ENCODE measurements around the gene TNXB. TPM values are rescaled to one million over a fixed set of nuclear protein-coding genes. Genes with fewer than 3 reads are reported as not detected.
"Not testable (repeated sequence)": the region's sequence is repeated elsewhere in the genome, so short reads cannot be mapped to it uniquely, and the experiment has no call there.

The TNXB gene
- total and polyA plus RNA-seq, 4 donors, result 21.3 to 117 (median 78.3) TPM

GRCh38 chr6:32002546-32003268, 106.4 kb downstream of the TNXB start:
- H3K27ac ChIP-seq (ENCODE audit: low read depth in 1 of 2, low read length in 1 of 2); ATAC-seq (ENCODE audit: insufficient read depth, low FRiP score); DNase-seq; H3K27me3 ChIP-seq (ENCODE audit: control insufficient read depth in 3 of 3, insufficient read depth in 3 of 3, low read length in 2 of 3); H3K9ac ChIP-seq (ENCODE audit: insufficient read depth in 1 of 2, low read length in 2 of 2); H3K4me1 ChIP-seq (ENCODE audit: control insufficient read depth in 5 of 5, insufficient read depth in 5 of 5, low read length in 5 of 5); H3K4me3 ChIP-seq; H3K36me3 ChIP-seq (ENCODE audit: control insufficient read depth in 4 of 4, insufficient read depth in 4 of 4, low read length in 4 of 4); H3K9me3 ChIP-seq (ENCODE audit: control insufficient read depth in 4 of 4, insufficient read depth in 3 of 4, low read length in 3 of 4): not testable (repeated sequence)
- no CpG with 5 or more reads among the region's 15 CpGs for WGBS, 2 donors

GRCh38 chr6:31996385-31996784, 112.8 kb downstream of the TNXB start:
- not testable (repeated sequence) for H3K9me3 ChIP-seq (ENCODE audit: control insufficient read depth in 4 of 4, insufficient read depth in 3 of 4, low read length in 3 of 4); H3K36me3 ChIP-seq (ENCODE audit: control insufficient read depth in 4 of 4, insufficient read depth in 4 of 4, low read length in 4 of 4); H3K9ac ChIP-seq (ENCODE audit: insufficient read depth in 1 of 2, low read length in 2 of 2); DNase-seq; H3K27ac ChIP-seq (ENCODE audit: low read depth in 1 of 2, low read length in 1 of 2); ATAC-seq (ENCODE audit: insufficient read depth, low FRiP score); H3K4me1 ChIP-seq (ENCODE audit: control insufficient read depth in 5 of 5, insufficient read depth in 5 of 5, low read length in 5 of 5); H3K27me3 ChIP-seq (ENCODE audit: control insufficient read depth in 3 of 3, insufficient read depth in 3 of 3, low read length in 2 of 3); H3K4me3 ChIP-seq
- WGBS, 2 donors, result 91 to 96% methylated on average over 5 to 6 of the region's 6 CpGs

DNA sequence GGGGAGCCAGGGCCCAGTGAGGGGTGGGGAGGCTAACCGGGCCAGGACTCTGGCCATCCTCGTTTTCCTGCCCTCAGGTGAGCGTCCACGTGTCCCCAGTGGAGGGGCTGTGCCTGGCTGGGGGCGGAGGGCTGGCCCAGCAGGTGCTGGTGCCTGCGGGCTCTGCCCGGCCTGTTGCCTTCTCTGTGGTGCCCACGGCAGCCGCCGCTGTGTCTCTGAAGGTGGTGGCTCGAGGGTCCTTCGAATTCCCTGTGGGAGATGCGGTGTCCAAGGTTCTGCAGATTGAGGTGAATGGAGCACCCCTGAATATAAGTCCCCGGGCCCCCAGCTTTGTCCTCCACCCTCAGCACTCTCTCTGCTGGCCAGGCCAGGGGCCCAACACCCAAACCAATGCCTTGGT, 114.7 kb downstream of the TNXB start:
- H3K27ac ChIP-seq (ENCODE audit: low read depth in 1 of 2, low read length in 1 of 2); ATAC-seq (ENCODE audit: insufficient read depth, low FRiP score); H3K27me3 ChIP-seq (ENCODE audit: control insufficient read depth in 3 of 3, insufficient read depth in 3 of 3, low read length in 2 of 3); H3K4me3 ChIP-seq; H3K4me1 ChIP-seq (ENCODE audit: control insufficient read depth in 5 of 5, insufficient read depth in 5 of 5, low read length in 5 of 5); DNase-seq; H3K36me3 ChIP-seq (ENCODE audit: control insufficient read depth in 4 of 4, insufficient read depth in 4 of 4, low read length in 4 of 4); H3K9ac ChIP-seq (ENCODE audit: insufficient read depth in 1 of 2, low read length in 2 of 2); H3K9me3 ChIP-seq (ENCODE audit: control insufficient read depth in 4 of 4, insufficient read depth in 3 of 4, low read length in 3 of 4): not testable (repeated sequence)
- 97 to 100% methylated on average over 7 to 9 of the region's 14 CpGs for WGBS, 2 donors

Small RNA genes lying within 50 kb of the gene (small RNA-seq; reads per million reads assigned to genes)
- gene RNA5SP206 (ENCODE audit: low replicate concordance), result not detected

Other genes starting within 250 kb of the TNXB start
- gene NEU1, start 246.5 kb downstream of the TNXB start, total RNA-seq, result 10 to 100 TPM; 53.2 to 71.3 TPM
- 10 to 100 TPM; 69.6 to 82.5 TPM for gene NEU1, start 246.5 kb downstream of the TNXB start, polyA plus RNA-seq
- 100 to 1,000 TPM in 1 of 2 donors, 10 to 100 TPM in 1; 66.4 to 121 TPM for gene SLC44A4, start 230.3 kb downstream of the TNXB start, total RNA-seq
- gene SLC44A4, start 230.3 kb downstream of the TNXB start, polyA plus RNA-seq, result 10 to 100 TPM; 22.2 to 33.0 TPM
- gene EHMT2, start 211.6 kb downstream of the TNXB start, total RNA-seq, result 10 to 100 TPM; 37.6 to 43.4 TPM
- gene EHMT2, start 211.6 kb downstream of the TNXB start, polyA plus RNA-seq, result 10 to 100 TPM; 21.2 to 31.9 TPM
- 1 to 10 TPM; 6.4 to 7.3 TPM for gene ZBTB12, start 207.3 kb downstream of the TNXB start, total RNA-seq
- gene ZBTB12, start 207.3 kb downstream of the TNXB start, polyA plus RNA-seq, result 1 to 10 TPM; 2.8 to 3.9 TPM
- gene C2, start 181.6 kb downstream of the TNXB start, total RNA-seq, result 100 to 1,000 TPM in 1 of 2 donors, 10 to 100 TPM in 1; 28.6 to 194 TPM
- gene C2, start 181.6 kb downstream of the TNXB start, polyA plus RNA-seq, result 100 to 1,000 TPM in 1 of 2 donors, 10 to 100 TPM in 1; 69.1 to 230 TPM
- gene CFB, start 163.2 kb downstream of the TNXB start, total RNA-seq, result 100 to 1,000 TPM; 212 to 255 TPM
- gene CFB, start 163.2 kb downstream of the TNXB start, polyA plus RNA-seq, result 100 to 1,000 TPM; 173 to 297 TPM
- gene NELFE, start 150.4 kb downstream of the TNXB start, total RNA-seq, result 10 to 100 TPM; 57.5 to 69.0 TPM
- 10 to 100 TPM; 53.1 to 59.9 TPM for gene NELFE, start 150.4 kb downstream of the TNXB start, polyA plus RNA-seq
- gene SKIC2, start 150.2 kb downstream of the TNXB start, total RNA-seq, result 10 to 100 TPM; 28.1 to 70.6 TPM
- gene SKIC2, start 150.2 kb downstream of the TNXB start, polyA plus RNA-seq, result 10 to 100 TPM; 52.7 to 78.0 TPM
- 10 to 100 TPM; 11.9 to 18.7 TPM for gene DXO, start 137.2 kb downstream of the TNXB start, total RNA-seq
- 10 to 100 TPM; 15.1 to 23.9 TPM for gene DXO, start 137.2 kb downstream of the TNXB start, polyA plus RNA-seq
- 100 to 1,000 TPM in 1 of 2 donors, 10 to 100 TPM in 1; 82.6 to 183 TPM for gene C4A, start 127.3 kb downstream of the TNXB start, total RNA-seq
- 100 to 1,000 TPM in 1 of 2 donors, 10 to 100 TPM in 1; 48.3 to 284 TPM for gene C4A, start 127.3 kb downstream of the TNXB start, polyA plus RNA-seq
- 100 to 1,000 TPM; 168 to 170 TPM for gene C4B, start 94.5 kb downstream of the TNXB start, total RNA-seq
- 100 to 1,000 TPM in 1 of 2 donors, 10 to 100 TPM in 1; 58.2 to 296 TPM for gene C4B, start 94.5 kb downstream of the TNXB start, polyA plus RNA-seq
- 1 to 10 TPM in 1 of 2 donors, under 1 TPM in 1; 0.43 to 1.5 TPM for gene CYP21A2, start 70.9 kb downstream of the TNXB start, total RNA-seq
- gene CYP21A2, start 70.9 kb downstream of the TNXB start, polyA plus RNA-seq, result 1 to 10 TPM in 1 of 2 donors, under 1 TPM in 1; 0.48 to 1.9 TPM
- 100 to 1,000 TPM in 1 of 2 donors, 10 to 100 TPM in 1; 50.3 to 101 TPM for gene ATF6B, start 18.9 kb upstream of the TNXB start, total RNA-seq
- 10 to 100 TPM; 50.1 to 74.5 TPM for gene ATF6B, start 18.9 kb upstream of the TNXB start, polyA plus RNA-seq
- gene FKBPL, start 20.9 kb upstream of the TNXB start, total RNA-seq, result 1 to 10 TPM; 2.5 to 4.2 TPM
- 1 to 10 TPM; 5.1 to 7.3 TPM for gene FKBPL, start 20.9 kb upstream of the TNXB start, polyA plus RNA-seq
- 1 to 10 TPM in 1 of 2 donors, under 1 TPM in 1; 0.57 to 2.0 TPM for gene PRRT1, start 42.6 kb upstream of the TNXB start, total RNA-seq
- gene PRRT1, start 42.6 kb upstream of the TNXB start, polyA plus RNA-seq, result 1 to 10 TPM in 1 of 2 donors, under 1 TPM in 1; 0.53 to 1.4 TPM
- gene PPT2, start 44.8 kb upstream of the TNXB start, total RNA-seq, result 100 to 1,000 TPM in 1 of 2 donors, 10 to 100 TPM in 1; 14.9 to 212 TPM
- 1 to 10 TPM; 5.7 to 7.3 TPM for gene PPT2, start 44.8 kb upstream of the TNXB start, polyA plus RNA-seq
- 10 to 100 TPM in 1 of 2 donors, 1 to 10 TPM in 1; 9.6 to 10.5 TPM for gene EGFL8, start 55.3 kb upstream of the TNXB start, total RNA-seq
- 10 to 100 TPM in 1 of 2 donors, 1 to 10 TPM in 1; 3.8 to 10.9 TPM for gene EGFL8, start 55.3 kb upstream of the TNXB start, polyA plus RNA-seq
- 10 to 100 TPM; 24.7 to 52.6 TPM for gene AGPAT1, start 66.7 kb upstream of the TNXB start, total RNA-seq
- 10 to 100 TPM; 32.1 to 48.9 TPM for gene AGPAT1, start 66.7 kb upstream of the TNXB start, polyA plus RNA-seq
- gene RNF5, start 69.1 kb upstream of the TNXB start, total RNA-seq, result 10 to 100 TPM; 45.2 to 66.7 TPM
- 10 to 100 TPM; 56.3 to 94.4 TPM for gene RNF5, start 69.1 kb upstream of the TNXB start, polyA plus RNA-seq
- 100 to 1,000 TPM; 178 to 342 TPM for gene AGER, start 74.9 kb upstream of the TNXB start, total RNA-seq
- gene AGER, start 74.9 kb upstream of the TNXB start, polyA plus RNA-seq, result 1,000 to 10,000 TPM in 1 of 2 donors, 100 to 1,000 TPM in 1; 352 to 1,487 TPM
- 100 to 1,000 TPM in 1 of 2 donors, 10 to 100 TPM in 1; 86.7 to 128 TPM for gene PBX2, start 80.9 kb upstream of the TNXB start, total RNA-seq
- 10 to 100 TPM; 56.0 to 85.2 TPM for gene PBX2, start 80.9 kb upstream of the TNXB start, polyA plus RNA-seq
- gene GPSM3, start 83.3 kb upstream of the TNXB start, total RNA-seq, result 10 to 100 TPM in 1 of 2 donors, 1 to 10 TPM in 1; 8.1 to 54.0 TPM
- gene GPSM3, start 83.3 kb upstream of the TNXB start, polyA plus RNA-seq, result 100 to 1,000 TPM in 1 of 2 donors, 10 to 100 TPM in 1; 40.7 to 145 TPM
- 10 to 100 TPM; 43.0 to 43.3 TPM for gene NOTCH4, start 114.7 kb upstream of the TNXB start, total RNA-seq
- 10 to 100 TPM; 38.8 to 54.6 TPM for gene NOTCH4, start 114.7 kb upstream of the TNXB start, polyA plus RNA-seq

Measured in lung (tissue), 11 donors.